OCI-LY1 (cell line): ENCODE measurements around the gene BMP2K.

Source experiments
- H2AFZ ChIP-seq: fragments of 200-600 bp; sonication (generic), shearing (Covaris generic); 2 replicates; pipeline ENCODE4 v1.6.0; 2014; ENCODE audit warnings: antibody characterized with exemption, mild to moderate bottlenecking, low read length
- H3F3A ChIP-seq: fragments of 200-600 bp; sonication (generic), shearing (Covaris generic); 2 replicates; pipeline ENCODE4 v1.6.0; 2014; ENCODE audit warnings: mild to moderate bottlenecking, antibody characterized with exemption, low read length, moderate library complexity; ENCODE audit not compliant: insufficient read depth
- H3K27ac ChIP-seq: fragments of 200-600 bp; sonication (generic); 2 replicates; pipeline ENCODE4 v1.5.1; 2014; ENCODE audit warnings: low read length, mixed run types, mild to moderate bottlenecking, low read depth; ENCODE audit not compliant: poor library complexity, severe bottlenecking
- H3K27me3 ChIP-seq: fragments of 200-600 bp; sonication (generic); 2 replicates; pipeline ENCODE4 v1.6.0; 2014; ENCODE audit warnings: antibody characterized with exemption, mild to moderate bottlenecking, low read length, moderate library complexity; ENCODE audit not compliant: insufficient read depth
- H3K36me3 ChIP-seq: fragments of 200-600 bp; sonication (generic); 2 replicates; pipeline ENCODE4 v1.6.1; 2014; ENCODE audit warnings: mild to moderate bottlenecking, antibody characterized with exemption, low read length, moderate library complexity, mixed read lengths; ENCODE audit not compliant: insufficient read depth
- H3K4me1 ChIP-seq: fragments of 200-600 bp; sonication (generic); 2 replicates; pipeline ENCODE4 v1.5.1; 2014; ENCODE audit warnings: mild to moderate bottlenecking, low read length, moderate library complexity; ENCODE audit not compliant: insufficient read depth, severe bottlenecking
- H3K4me2 ChIP-seq: fragments of 200-600 bp; sonication (generic), shearing (Covaris generic); 2 replicates; pipeline ENCODE4 v1.6.1; 2014; ENCODE audit warnings: low read length
- H3K4me3 ChIP-seq: fragments of 200-600 bp; sonication (generic); 2 replicates; pipeline ENCODE4 v1.5.1; 2014; ENCODE audit warnings: low read length, low read depth, mild to moderate bottlenecking, mixed read lengths; ENCODE audit not compliant: poor library complexity, severe bottlenecking
- H3K79me2 ChIP-seq: fragments of 200-600 bp; shearing (Covaris generic); 2 replicates; pipeline ENCODE4 v1.6.1; 2016; ENCODE audit warnings: mixed run types, low read length, mixed read lengths; ENCODE audit not compliant: insufficient read depth
- H3K9ac ChIP-seq: fragments of 200-600 bp; sonication (generic), shearing (Covaris generic); 2 replicates; pipeline ENCODE4 v1.6.1; 2014; ENCODE audit warnings: mild to moderate bottlenecking, low read length, mixed read lengths
- H3K9me2 ChIP-seq: fragments of 200-600 bp; sonication (generic), shearing (Covaris generic); 2 replicates; pipeline ENCODE4 v1.6.1; 2014; ENCODE audit warnings: low read depth, mild to moderate bottlenecking, low read length, mixed read lengths
- H3K9me3 ChIP-seq: fragments of 200-600 bp; shearing (Covaris generic); 2 replicates; pipeline ENCODE4 v1.6.1; 2014; ENCODE audit warnings: low read length, mixed read lengths
- H4K20me1 ChIP-seq: fragments of 200-600 bp; sonication (generic), shearing (Covaris generic); 2 replicates; pipeline ENCODE4 v1.6.0; 2016; ENCODE audit warnings: mild to moderate bottlenecking, low read length; ENCODE audit not compliant: insufficient read depth
- EZH2 ChIP-seq: fragments of 200-600 bp; sonication (generic), shearing (Covaris generic); IDR thresholded peaks from 2 replicates; pipeline ENCODE4 v1.8.0; 2017; ENCODE audit warnings: borderline replicate concordance, mixed run types, mild to moderate bottlenecking, antibody characterized with exemption, low read length, moderate library complexity, mixed read lengths
- TF ChIP-seq, protein P1 (sequence below): fragments of 200-600 bp; sonication (generic), shearing (Covaris generic); IDR thresholded peaks from 2 replicates; pipeline ENCODE4 v1.5.1; 2017; ENCODE audit warnings: mild to moderate bottlenecking, antibody characterized with exemption, low read length, moderate library complexity, mixed read lengths

Gene BMP2K

DNA sequence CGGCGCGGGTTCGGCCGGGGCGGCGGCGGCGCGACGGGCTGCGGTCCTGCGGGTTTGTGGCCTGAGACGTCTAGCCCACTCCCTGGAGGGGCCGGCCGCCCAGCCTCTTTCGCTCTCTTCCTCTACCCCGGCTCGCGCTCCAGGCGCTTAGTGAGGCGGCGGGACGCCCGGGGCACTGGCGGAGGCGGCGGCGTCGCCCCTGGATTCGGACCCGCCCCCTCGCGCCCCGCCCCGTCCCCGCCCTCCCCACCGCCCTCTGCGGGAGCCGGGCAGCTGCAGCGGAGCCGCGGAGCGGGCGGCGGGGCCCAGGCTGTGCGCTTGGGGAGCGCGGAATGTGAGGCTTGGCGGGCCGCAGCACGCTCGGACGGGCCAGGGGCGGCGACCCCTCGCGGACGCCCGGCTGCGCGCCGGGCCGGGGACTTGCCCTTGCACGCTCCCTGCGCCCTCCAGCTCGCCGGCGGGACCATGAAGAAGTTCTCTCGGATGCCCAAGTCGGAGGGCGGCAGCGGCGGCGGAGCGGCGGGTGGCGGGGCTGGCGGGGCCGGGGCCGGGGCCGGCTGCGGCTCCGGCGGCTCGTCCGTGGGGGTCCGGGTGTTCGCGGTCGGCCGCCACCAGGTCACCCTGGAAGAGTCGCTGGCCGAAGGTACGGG lies at the start of gene BMP2K:
BMP2K (plus strand) TSS at position 272 of the 650 bp plus-strand sequence; CDS start at position 466, 194 bp downstream.
- peak within 1 kb of the TSS; percentile 99 for H3K4me2 ChIP-seq
- H3K36me3 ChIP-seq = no peaks in the 10 kb centered on the region
- H3K79me2 ChIP-seq = peaks cover 46% of the 10 kb centered on the region
- peak within 1 kb of the TSS; percentile 14; the same call in 1 of the 2 replicates for H2AFZ ChIP-seq
- H4K20me1 ChIP-seq = no peaks in the 10 kb centered on the region
- H3F3A ChIP-seq = no peaks in the 10 kb centered on the region
- peak within 1 kb of the TSS; percentile 98 for H3K9ac ChIP-seq
- H3K4me3 ChIP-seq = peak within 1 kb of the TSS; percentile 99
- peak within 1 kb of the TSS; percentile 94 for H3K27ac ChIP-seq
- no peaks in the 10 kb centered on the region for H3K27me3 ChIP-seq
- H3K4me1 ChIP-seq = peaks cover 56% of the 10 kb centered on the region
- H3K9me2 ChIP-seq = no peaks in the 10 kb centered on the region
- no peak for TF ChIP-seq EZH2
- TF ChIP-seq, protein P1, sequence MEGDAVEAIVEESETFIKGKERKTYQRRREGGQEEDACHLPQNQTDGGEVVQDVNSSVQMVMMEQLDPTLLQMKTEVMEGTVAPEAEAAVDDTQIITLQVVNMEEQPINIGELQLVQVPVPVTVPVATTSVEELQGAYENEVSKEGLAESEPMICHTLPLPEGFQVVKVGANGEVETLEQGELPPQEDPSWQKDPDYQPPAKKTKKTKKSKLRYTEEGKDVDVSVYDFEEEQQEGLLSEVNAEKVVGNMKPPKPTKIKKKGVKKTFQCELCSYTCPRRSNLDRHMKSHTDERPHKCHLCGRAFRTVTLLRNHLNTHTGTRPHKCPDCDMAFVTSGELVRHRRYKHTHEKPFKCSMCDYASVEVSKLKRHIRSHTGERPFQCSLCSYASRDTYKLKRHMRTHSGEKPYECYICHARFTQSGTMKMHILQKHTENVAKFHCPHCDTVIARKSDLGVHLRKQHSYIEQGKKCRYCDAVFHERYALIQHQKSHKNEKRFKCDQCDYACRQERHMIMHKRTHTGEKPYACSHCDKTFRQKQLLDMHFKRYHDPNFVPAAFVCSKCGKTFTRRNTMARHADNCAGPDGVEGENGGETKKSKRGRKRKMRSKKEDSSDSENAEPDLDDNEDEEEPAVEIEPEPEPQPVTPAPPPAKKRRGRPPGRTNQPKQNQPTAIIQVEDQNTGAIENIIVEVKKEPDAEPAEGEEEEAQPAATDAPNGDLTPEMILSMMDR = no peak
- no peaks in the 10 kb centered on the region for H3K9me3 ChIP-seq

DNA sequence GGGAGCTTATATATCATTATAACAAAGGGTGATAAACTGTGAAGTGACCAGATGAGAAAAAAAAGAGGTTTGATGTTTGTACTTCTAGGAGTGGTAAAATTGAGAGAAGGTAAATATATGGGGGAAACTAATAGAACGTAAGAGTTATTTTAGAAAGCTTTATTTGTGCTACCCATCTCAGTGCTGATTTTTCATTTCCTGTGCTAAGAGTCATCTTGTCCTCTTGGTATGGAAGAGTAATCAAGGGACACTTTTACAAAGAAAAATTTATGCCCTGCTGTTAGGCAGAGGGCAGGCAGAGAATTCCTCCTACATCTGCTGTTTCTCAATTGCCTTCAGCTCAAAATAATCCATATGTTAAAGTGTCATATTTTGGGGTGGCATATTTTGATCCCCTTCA lies 49.6 kb upstream of the BMP2K start:
- Histone ChIP-seq H3K4me2 (no peak overlapping the region), H3K27me3 (no peaks in the 10 kb centered on the region), H2AFZ (no peak overlapping the region), H3K9me2 (no peaks in the 10 kb centered on the region), H4K20me1 (no peaks in the 10 kb centered on the region), H3K9ac (no peak overlapping the region), H3K4me3 (no peak overlapping the region), H3K27ac (no peak overlapping the region), H3K4me1 (peaks cover 10% of the 10 kb centered on the region), H3F3A (no peaks in the 10 kb centered on the region), H3K9me3 (no peaks in the 10 kb centered on the region), H3K79me2 (no peaks in the 10 kb centered on the region), H3K36me3 (no peaks in the 10 kb centered on the region)
- TF ChIP-seq, protein P1 = no peak
- no peak for TF ChIP-seq EZH2

DNA sequence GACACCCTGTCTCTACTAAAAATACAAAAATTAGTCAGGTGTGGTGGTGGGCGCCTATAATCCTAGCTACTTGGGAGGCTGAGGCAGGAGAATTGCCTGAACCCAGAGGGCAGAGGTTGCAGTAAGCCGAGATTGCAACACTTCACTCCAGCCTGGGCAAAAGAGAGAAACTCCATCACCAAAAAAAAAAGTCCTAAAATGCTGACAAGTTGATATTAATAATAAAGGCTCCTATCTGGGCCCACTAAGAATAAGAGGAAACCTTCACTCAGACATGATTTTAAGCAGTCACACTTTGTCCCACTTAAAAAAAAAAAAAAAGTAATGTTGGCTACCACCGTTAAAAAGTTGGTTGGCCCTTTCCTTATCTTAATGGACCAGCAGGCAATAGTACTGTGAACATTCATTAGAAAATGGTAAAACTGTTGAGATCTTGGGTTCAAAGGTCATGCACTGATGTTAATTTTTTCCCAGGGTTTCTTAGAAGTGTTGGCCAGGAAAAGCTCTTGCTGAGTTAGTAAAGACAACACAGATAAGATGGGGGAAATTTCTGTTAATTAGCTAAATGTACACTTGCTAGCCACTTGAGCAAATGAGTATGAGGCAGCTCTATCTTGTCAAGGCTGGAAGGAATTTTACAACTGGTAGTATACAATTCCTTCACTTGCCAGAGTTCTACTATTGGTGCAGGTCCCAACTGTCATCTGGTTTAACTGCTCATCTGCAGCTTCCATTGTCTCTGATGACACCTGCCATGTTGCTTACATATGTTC lies 43.6 kb upstream of the BMP2K start:
- Histone ChIP-seq H3K79me2 (no peaks in the 10 kb centered on the region), H3F3A (no peaks in the 10 kb centered on the region), H3K36me3 (no peaks in the 10 kb centered on the region), H3K27me3 (no peaks in the 10 kb centered on the region), H2AFZ (no peak overlapping the region), H3K4me3 (no peak overlapping the region), H3K4me1 (peaks cover 8% of the 10 kb centered on the region), H3K4me2 (no peak overlapping the region), H3K9ac (no peak overlapping the region), H4K20me1 (no peaks in the 10 kb centered on the region), H3K9me2 (no peaks in the 10 kb centered on the region), H3K27ac (no peak overlapping the region), H3K9me3 (no peaks in the 10 kb centered on the region)
- no peak for TF ChIP-seq EZH2
- TF ChIP-seq, protein P1 = no peak
